Kidney (tissue), 14 donors: Measurements from ENCODE around the gene RBM3. TPM values are rescaled to one million over a fixed set of nuclear protein-coding genes. Genes with fewer than 3 reads are reported as not detected.

Experiments used
- DNase-seq, 5 donors: peaks; one replicate each; pipeline ENCODE4 v3.0.0-alpha.2; 2013 to 2020
- FAIRE-seq: peaks from 2 replicates; lab custom pipeline; 2012; peaks lifted over from hg19 to GRCh38; lab: Jason Lieb, UNC
- H3K27ac ChIP-seq, 2 donors: one replicate each; pipeline ENCODE4 v1.7.0; 2013; ENCODE audit warnings: low read depth in 2 of 2, low read length in 2 of 2, inconsistent platforms in 1 of 2
- H3K27me3 ChIP-seq: one replicate; pipeline ENCODE4 v1.7.1; 2013; ENCODE audit warnings: low read length, inconsistent platforms; ENCODE audit not compliant: control insufficient read depth, insufficient read depth
- H3K36me3 ChIP-seq, 3 donors: one replicate each; pipeline versions ENCODE4 v1.7.0 to v1.7.1; 2013; ENCODE audit warnings: low read length in 3 of 3, control low read depth in 1 of 3, inconsistent platforms in 1 of 3; ENCODE audit not compliant: insufficient read depth in 3 of 3, control insufficient read depth in 2 of 3
- H3K4me1 ChIP-seq, 3 donors: one replicate each; pipeline versions ENCODE4 v1.7.0 to v1.7.1; 2013; ENCODE audit warnings: low read length in 3 of 3, inconsistent platforms in 1 of 3, low read depth in 1 of 3; ENCODE audit not compliant: control insufficient read depth in 2 of 3, insufficient read depth in 2 of 3
- H3K4me3 ChIP-seq, 3 donors: one replicate each; pipeline versions ENCODE4 v1.7.0 to v1.8.1; 2013; ENCODE audit warnings: low read length in 3 of 3, control low read depth in 1 of 3, inconsistent platforms in 1 of 3
- H3K9ac ChIP-seq, 3 donors: one replicate each; pipeline versions ENCODE4 v1.7.0 to v1.7.1; 2013; ENCODE audit warnings: low read length in 3 of 3, control low read depth in 1 of 3, inconsistent platforms in 1 of 3
- H3K9me3 ChIP-seq, 3 donors: one replicate each; pipeline versions ENCODE4 v1.7.0 to v1.7.1; 2013; ENCODE audit warnings: low read length in 3 of 3, control low read depth in 1 of 3, inconsistent platforms in 1 of 3; ENCODE audit not compliant: control insufficient read depth in 2 of 3, insufficient read depth in 1 of 3
- CTCF ChIP-seq: IDR thresholded peaks from 3 replicates; pipeline ENCODE4 v1.5.1; 2012; ENCODE audit warnings: mild to moderate bottlenecking, moderate library complexity, borderline replicate concordance; ENCODE audit not compliant: insufficient read depth; ENCODE audit errors: extremely low read depth
- intact Hi-C: fragments of 100-400 bp; cut with DNase I; formaldehyde crosslinking; loops from one replicate; pipeline ENCODE4 v1.11.1; 2022
- polyA plus RNA-seq: library from polyadenylated mRNA; stranded (reverse); fragments of 350-450 nt; fragmentation: Illumina TruSeq; extraction: RNeasy Lipid Tissue Mini Kit (QIAGEN cat#74804); gene quantifications from one replicate; pipeline ENCODE4 v1.2.3, GENCODE V29; 2014; ENCODE audit warnings: low read depth, low replicate concordance; ENCODE audit not compliant: insufficient read depth
- total RNA-seq: library from RNA; stranded (reverse); fragmentation: NEBNext Ultra II Directional; extraction: Animal tissue kit (Norgen Biotek cat#: 25700); gene quantifications from one replicate; pipeline ENCODE4 v1.2.1, GENCODE V29; 2021
- donor health status: control.
- donor health status: control.
- donor health status: control.
- donor health status: control.
- donor health status: control.
- donor health status: DM: yes; HTN: yes; CAD: no.
- donor health status: Normal renal cell carcinoma (clear cell type).

RBM3 gene
- total and polyA plus RNA-seq, 2 donors from 2014 or later, result 86.9 to 265 TPM

DNA sequence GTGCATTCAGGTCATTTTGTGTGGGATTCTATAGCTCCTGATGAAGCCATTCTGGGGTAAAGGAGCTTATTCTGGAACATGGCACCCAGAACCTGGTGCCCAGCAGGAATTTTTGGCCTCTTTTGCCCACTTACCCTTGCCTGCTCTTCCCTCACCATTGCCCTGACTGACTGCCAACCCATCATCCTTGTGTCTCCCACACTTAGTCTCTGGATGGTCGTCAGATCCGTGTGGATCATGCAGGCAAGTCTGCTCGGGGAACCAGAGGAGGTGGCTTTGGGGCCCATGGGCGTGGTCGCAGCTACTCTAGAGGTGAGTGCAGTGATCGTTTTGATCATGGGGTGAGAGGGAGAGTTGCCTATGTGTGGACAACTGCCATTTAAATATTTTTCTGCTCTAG, 1.8 kb downstream of the RBM3 start:
- TF ChIP-seq CTCF, result no peak
- Histone ChIP-seq H3K4me1 (peaks cover 0 to 14% (median 10%) of the 10 kb centered on the region in 3 donors), H3K9me3 (no peaks in the 10 kb centered on the region), H3K27ac (no peak overlapping the region), H3K4me3 (peak overlapping the region in 1 of 3 donors; percentile 24), H3K27me3 (no peaks in the 10 kb centered on the region), H3K36me3 (peaks cover 15 to 32% (median 15%) of the 10 kb centered on the region in 3 donors), H3K9ac (peak overlapping the region in 1 of 3 donors; percentile 97)
- DNase-seq (no peak), FAIRE-seq (no peak)
- intact Hi-C loops, result no loop called here

GRCh38 chrX:48578661-48579128, 4.4 kb downstream of the RBM3 start:
- FAIRE-seq, result no peak
- Histone ChIP-seq H3K36me3 (peaks cover 15 to 32% (median 15%) of the 10 kb centered on the region in 3 donors), H3K9ac (no peak overlapping the region), H3K9me3 (no peaks in the 10 kb centered on the region), H3K4me1 (peaks cover 0 to 14% (median 10%) of the 10 kb centered on the region in 3 donors), H3K27ac (no peak overlapping the region), H3K4me3 (no peak overlapping the region), H3K27me3 (no peaks in the 10 kb centered on the region)
- no peak for DNase-seq
- intact Hi-C loops, result no loop called here
- TF ChIP-seq CTCF, result no peak

DNA sequence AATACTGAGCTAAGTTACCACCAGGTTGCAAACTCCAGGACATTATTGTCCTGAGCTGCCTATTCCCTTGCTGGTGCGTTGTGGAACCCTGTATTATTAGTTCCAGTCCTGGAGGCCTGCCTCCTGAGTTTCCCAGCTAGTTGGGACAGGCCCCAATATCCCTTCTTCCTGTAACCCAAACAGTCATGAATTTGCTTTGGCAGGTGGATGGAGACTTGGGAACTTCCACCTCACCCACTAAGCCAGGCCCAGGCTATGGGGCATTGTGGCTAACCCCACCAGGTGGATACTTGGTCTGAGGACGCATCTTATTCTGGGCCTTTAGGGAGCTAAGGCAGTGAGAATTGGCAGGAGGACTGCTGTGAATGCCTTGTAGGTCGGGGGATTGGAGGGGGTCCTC, 5.0 kb downstream of the RBM3 start:
- Histone ChIP-seq H3K4me3 (no peak overlapping the region), H3K36me3 (peaks cover 15 to 32% (median 15%) of the 10 kb centered on the region in 3 donors), H3K27me3 (no peaks in the 10 kb centered on the region), H3K9ac (no peak overlapping the region), H3K4me1 (peaks cover 0 to 14% (median 10%) of the 10 kb centered on the region in 3 donors), H3K9me3 (no peaks in the 10 kb centered on the region), H3K27ac (no peak overlapping the region)
- no peak for TF ChIP-seq CTCF
- DNase-seq (no peak), FAIRE-seq (no peak)
- intact Hi-C loops, result no loop called here

DNA sequence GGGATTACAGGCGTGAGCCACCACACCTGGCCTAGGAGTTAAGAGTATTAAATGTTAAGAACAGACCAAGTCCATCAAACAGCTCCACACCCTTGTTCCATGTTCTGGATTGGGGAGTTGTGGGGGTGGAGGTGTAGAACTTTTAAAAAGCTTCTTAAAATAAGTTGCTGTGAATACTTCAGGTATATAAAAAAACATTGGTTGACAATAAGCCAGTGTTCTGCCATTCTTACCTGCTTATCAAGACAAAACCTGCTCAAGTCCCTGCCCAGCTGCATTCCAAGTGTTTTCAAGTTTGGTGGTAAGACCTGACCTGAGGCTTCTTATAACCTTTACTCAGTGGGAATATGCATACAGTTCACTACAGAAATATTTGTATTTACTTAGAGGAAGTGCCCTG, 6.4 kb downstream of the RBM3 start:
- H3K9ac ChIP-seq, result no peak overlapping the region

More for the DNA sequence above, 6.4 kb downstream of the RBM3 start:
- Histone ChIP-seq H3K9me3 (no peaks in the 10 kb centered on the region), H3K27ac (no peak overlapping the region), H3K27me3 (no peaks in the 10 kb centered on the region), H3K4me3 (no peak overlapping the region), H3K4me1 (peaks cover 0 to 9% (median 6%) of the 10 kb centered on the region in 3 donors), H3K36me3 (peaks cover 15 to 27% (median 15%) of the 10 kb centered on the region in 3 donors)
- no peak for TF ChIP-seq CTCF
- DNase-seq (no peak), FAIRE-seq (no peak)
- intact Hi-C loops, result no loop called here
